ENCODE measurements around the gene SLIT3. TPM values are rescaled to one million over a fixed set of nuclear protein-coding genes. Genes with fewer than 3 reads are reported as not detected.

SLIT3 gene
- polyA plus RNA-seq, 3 donors: 0.99 to 24.6 (median 16.4) TPM

- WGBS, 3 donors: 79 to 83% (median 83%) methylated on average over 8 of the region's 8 CpGs
- no peak overlapping the region for H3K27ac ChIP-seq (ENCODE audit: low read depth, low read length)
Observed at GRCh38 chr5:169006842-169007790, 293.8 kb downstream of the SLIT3 start.

- no peak overlapping the region for H3K27ac ChIP-seq (ENCODE audit: low read depth, low read length)
- WGBS, 3 donors: 62 to 82% (median 66%) methylated on average over 4 of the region's 4 CpGs
Observed at GRCh38 chr5:169004551-169004950, 296.4 kb downstream of the SLIT3 start.

- no peak overlapping the region for H3K27ac ChIP-seq (ENCODE audit: low read depth, low read length)
- WGBS, 3 donors: 56 to 71% (median 67%) methylated on average over 11 of the region's 11 CpGs
Observed at GRCh38 chr5:169003721-169004541, 297.0 kb downstream of the SLIT3 start.

- 84 to 89% (median 86%) methylated on average over 6 of the region's 6 CpGs for WGBS, 3 donors
- no peak overlapping the region for H3K27ac ChIP-seq (ENCODE audit: low read depth, low read length)
Observed at GRCh38 chr5:169002953-169003555, 297.9 kb downstream of the SLIT3 start.

GRCh38 chr5:169001394-169001793 lies 299.5 kb downstream of the SLIT3 start:
- H3K27ac ChIP-seq (ENCODE audit: low read depth, low read length): no peak overlapping the region
- 66 to 80% (median 66%) methylated on average over 3 of the region's 3 CpGs for WGBS, 3 donors

GRCh38 chr5:168995024-168995423 lies 305.9 kb downstream of the SLIT3 start:
- 73 to 86% (median 82%) methylated on average over 3 of the region's 3 CpGs for WGBS, 3 donors
- no peak overlapping the region for H3K27ac ChIP-seq (ENCODE audit: low read depth, low read length)

- no peak overlapping the region for H3K27ac ChIP-seq (ENCODE audit: low read depth, low read length)
- WGBS, 3 donors: 73 to 77% (median 74%) methylated on average over 11 of the region's 11 CpGs
Observed at GRCh38 chr5:168992687-168993086, 308.3 kb downstream of the SLIT3 start.

- 70 to 81% (median 72%) methylated on average over 5 of the region's 5 CpGs for WGBS, 3 donors
- no peak overlapping the region for H3K27ac ChIP-seq (ENCODE audit: low read depth, low read length)
Observed at GRCh38 chr5:168992016-168992415, 308.9 kb downstream of the SLIT3 start.

GRCh38 chr5:168991311-168991710 lies 309.6 kb downstream of the SLIT3 start:
- H3K27ac ChIP-seq (ENCODE audit: low read depth, low read length): no peak overlapping the region
- 81 to 91% (median 83%) methylated on average over 2 of the region's 2 CpGs for WGBS, 3 donors

GRCh38 chr5:168990679-168991078 lies 310.3 kb downstream of the SLIT3 start:
- H3K27ac ChIP-seq (ENCODE audit: low read depth, low read length): no peak overlapping the region
- WGBS, 3 donors: 57 to 88% (median 85%) methylated on average over 4 of the region's 4 CpGs

- no peak overlapping the region for H3K27ac ChIP-seq (ENCODE audit: low read depth, low read length)
- WGBS, 3 donors: 51 to 83% (median 82%) methylated on average over 8 of the region's 8 CpGs
Observed at GRCh38 chr5:168989731-168990505, 311.0 kb downstream of the SLIT3 start.

- H3K27ac ChIP-seq (ENCODE audit: low read depth, low read length): no peak overlapping the region
- whole genome bisulfite sequencing, 3 donors: 56 to 70% (median 61%) methylated on average over 2 of the region's 2 CpGs
Observed at GRCh38 chr5:168988699-168989098, 312.2 kb downstream of the SLIT3 start.

GRCh38 chr5:168987543-168988300 lies 313.2 kb downstream of the SLIT3 start:
- WGBS, 3 donors: 25 to 42% (median 40%) methylated on average over 11 of the region's 11 CpGs
- no peak overlapping the region for H3K27ac ChIP-seq (ENCODE audit: low read depth, low read length)

GRCh38 chr5:168985454-168985853 lies 315.5 kb downstream of the SLIT3 start:
- H3K27ac ChIP-seq (ENCODE audit: low read depth, low read length): no peak overlapping the region
- 81 to 89% (median 83%) methylated on average over 5 of the region's 5 CpGs for WGBS, 3 donors

- no peak overlapping the region for H3K27ac ChIP-seq (ENCODE audit: low read depth, low read length)
- WGBS, 3 donors: 86 to 93% (median 86%) methylated on average over 5 of the region's 5 CpGs
Observed at GRCh38 chr5:168984135-168984675, 316.7 kb downstream of the SLIT3 start.

- WGBS, 3 donors: 68 to 82% (median 72%) methylated on average over 5 of the region's 5 CpGs
- H3K27ac ChIP-seq (ENCODE audit: low read depth, low read length): no peak overlapping the region
Observed at GRCh38 chr5:168979135-168979534, 321.8 kb downstream of the SLIT3 start.

GRCh38 chr5:168978500-168978899 lies 322.4 kb downstream of the SLIT3 start:
- no peak overlapping the region for H3K27ac ChIP-seq (ENCODE audit: low read depth, low read length)

More at GRCh38 chr5:168978500-168978899, 322.4 kb downstream of the SLIT3 start:
- 32 to 86% (median 76%) methylated on average over 1 of the region's 1 CpG for WGBS, 3 donors
